Activated T-cell treated with anti-CD3 and anti-CD28 coated beads, Interleukin-2, amount 50 U/mL, for 24 hours (primary cell): Measurements from ENCODE around the gene DIAPH1.

Experiments
- DNase-seq: peaks from one replicate; pipeline ENCODE4 v3.0.0-alpha.2; 2020
- H3K27ac Mint-ChIP-seq: 2 replicates; pipeline ENCODE4 v1.8.0; 2020; ENCODE audit warnings: mild to moderate bottlenecking, mixed read lengths
- H3K27me3 Mint-ChIP-seq: 2 replicates; pipeline ENCODE4 v1.8.0; 2020; ENCODE audit warnings: mixed read lengths
- H3K36me3 Mint-ChIP-seq: 2 replicates; pipeline ENCODE4 v1.8.0; 2020; ENCODE audit warnings: low read depth, mixed read lengths
- H3K4me1 Mint-ChIP-seq: 2 replicates; pipeline ENCODE4 v1.8.0; 2020; ENCODE audit warnings: low read depth, mixed read lengths
- H3K4me3 Mint-ChIP-seq: 2 replicates; pipeline ENCODE4 v1.8.0; 2020; ENCODE audit warnings: mild to moderate bottlenecking, moderate library complexity, mixed read lengths
- H3K9me3 Mint-ChIP-seq: 2 replicates; pipeline ENCODE4 v1.8.0; 2020; ENCODE audit warnings: mixed read lengths

Gene DIAPH1

GRCh38 chr5:141477815-141478214 is 141.0 kb downstream of the DIAPH1 start:
- peaks cover 28% of the 10 kb centered on the region for H3K4me1 Mint-ChIP-seq
- no peaks in the 10 kb centered on the region for H3K9me3 Mint-ChIP-seq
- H3K4me3 Mint-ChIP-seq, result no peak overlapping the region
- H3K27ac Mint-ChIP-seq, result no peak overlapping the region
- H3K27me3 Mint-ChIP-seq, result peaks cover 80% of the 10 kb centered on the region
- no peak for DNase-seq
- H3K36me3 Mint-ChIP-seq, result no peaks in the 10 kb centered on the region

GRCh38 chr5:141477044-141477575 is 141.7 kb downstream of the DIAPH1 start:
- no peaks in the 10 kb centered on the region for H3K36me3 Mint-ChIP-seq
- H3K4me3 Mint-ChIP-seq, result peak overlapping the region; percentile 81
- peaks cover 73% of the 10 kb centered on the region for H3K27me3 Mint-ChIP-seq
- H3K27ac Mint-ChIP-seq, result no peak overlapping the region
- no peak for DNase-seq
- no peaks in the 10 kb centered on the region for H3K9me3 Mint-ChIP-seq
- H3K4me1 Mint-ChIP-seq, result peaks cover 28% of the 10 kb centered on the region

- DNase-seq, result no peak
- H3K9me3 Mint-ChIP-seq, result no peaks in the 10 kb centered on the region
- peaks cover 28% of the 10 kb centered on the region for H3K4me1 Mint-ChIP-seq
- H3K36me3 Mint-ChIP-seq, result no peaks in the 10 kb centered on the region
- H3K27ac Mint-ChIP-seq, result no peak overlapping the region
- peak overlapping the region; percentile 81 for H3K4me3 Mint-ChIP-seq
- peaks cover 70% of the 10 kb centered on the region for H3K27me3 Mint-ChIP-seq
These were observed 142.5 kb downstream of the DIAPH1 start for GRCh38 chr5:141476132-141476911.

GRCh38 chr5:141475625-141476131 is 143.1 kb downstream of the DIAPH1 start, which contains the start of gene PCDHGC3:
Gene PCDHGC3, plus strand, starts transcription at chr5:141475966. Its CDS starts 151 bp downstream, at chr5:141476117.
- Mint-ChIP-seq H3K27ac (no peak within 1 kb of the TSS), H3K27me3 (peaks cover 65% of the 10 kb centered on the region), H3K4me1 (peaks cover 28% of the 10 kb centered on the region), H3K9me3 (no peaks in the 10 kb centered on the region), H3K4me3 (peak within 1 kb of the TSS; percentile 81), H3K36me3 (no peaks in the 10 kb centered on the region)
- peak; percentile 70 for DNase-seq

GRCh38 chr5:141465351-141465750 is 153.4 kb downstream of the DIAPH1 start:
- Mint-ChIP-seq H3K9me3 (peaks cover 3% of the 10 kb centered on the region), H3K27ac (no peak overlapping the region), H3K27me3 (peaks cover 24% of the 10 kb centered on the region), H3K4me3 (no peak overlapping the region), H3K36me3 (no peaks in the 10 kb centered on the region), H3K4me1 (no peaks in the 10 kb centered on the region)
- DNase-seq, result no peak
